Cortex of kidney (tissue), 1 donor: ENCODE measurements around the gene FAM227B.

Source experiments
- DNase-seq: peaks from one replicate; lab custom pipeline; 2025; lab: John Stamatoyannopoulos, UW

The FAM227B gene

GRCh38 chr15:49290191-49290590 is 330.4 kb downstream of the FAM227B start:
- DNase-seq: no peak

GRCh38 chr15:49288391-49288790 is 332.2 kb downstream of the FAM227B start:
- DNase-seq: no peak

GRCh38 chr15:49287481-49287880 is 333.1 kb downstream of the FAM227B start:
- DNase-seq: no peak

GRCh38 chr15:49286649-49287404 is 333.8 kb downstream of the FAM227B start:
- DNase-seq: no peak

GRCh38 chr15:49282366-49282765 is 338.3 kb downstream of the FAM227B start:
- DNase-seq: no peak

GRCh38 chr15:49279521-49280456 is 340.8 kb downstream of the FAM227B start:
- DNase-seq: no peak

- no peak for DNase-seq
These were observed 341.9 kb downstream of the FAM227B start for GRCh38 chr15:49278751-49279150.
